HEK293 (cell line): ENCODE results near the gene TIMP2.

ENCODE experiments used
- CTCF ChIA-PET: fragments of 350-600 bp; formaldehyde crosslinking; extraction: SDS; loops from one replicate; lab custom pipeline; 2021; ENCODE audit warnings: antibody characterized with exemption; lab: Yijun Ruan, JAX
- POLR2A ChIA-PET: fragments of 300-600 bp; formaldehyde crosslinking; extraction: SDS; loops from one replicate; lab custom pipeline; 2020; ENCODE audit warnings: antibody characterized with exemption, inconsistent platforms; lab: Yijun Ruan, JAX
- H3K27ac ChIP-seq: fragments of 200-500 bp; sonication (Bioruptor generic); 2 replicates; pipeline ENCODE4 v1.5.1; 2014; ENCODE audit warnings: low read depth, low read length, control low read depth, inconsistent platforms; ENCODE audit errors: extremely low read depth
- H3K36me3 ChIP-seq, 2 experiments: fragments of 200-500 bp in 1 of 2; sonication (Bioruptor generic) in 1 of 2; 1 replicate in 1 of 2; 2 replicates in 1 of 2; pipeline ENCODE4 v1.5.1; 2014 to 2017; ENCODE audit warnings: inconsistent platforms in 2 of 2, low read length in 2 of 2; ENCODE audit not compliant: control insufficient read depth in 2 of 2, insufficient read depth in 1 of 2
- H3K4me1 ChIP-seq: fragments of 200-500 bp; sonication (Bioruptor generic); 2 replicates; pipeline ENCODE4 v1.5.1; 2014; ENCODE audit warnings: mild to moderate bottlenecking, low read length, inconsistent platforms; ENCODE audit not compliant: control insufficient read depth, insufficient read depth
- H3K4me3 ChIP-seq: 2 replicates; pipeline ENCODE4 v1.5.1; 2011; ENCODE audit warnings: low read depth, mild to moderate bottlenecking, control low read depth, low read length, moderate library complexity
- H3K9me3 ChIP-seq: fragments of 200-500 bp; sonication (Bioruptor generic); 2 replicates; pipeline ENCODE4 v1.5.1; 2014; ENCODE audit warnings: low read depth, low read length, inconsistent platforms; ENCODE audit not compliant: control insufficient read depth, insufficient read depth
- GLIS1 ChIP-seq: fragments of 450-650 bp; formaldehyde crosslinking; IDR thresholded peaks from 2 replicates; pipeline ENCODE4 v1.5.1; 2016; ENCODE audit warnings: missing biosample characterization, missing genetic modification characterization
- GLIS2 ChIP-seq: fragments of 450-650 bp; formaldehyde crosslinking; IDR thresholded peaks from 2 replicates; pipeline ENCODE4 v1.5.1; 2016; ENCODE audit warnings: missing biosample characterization, missing genetic modification characterization
- SCRT2 ChIP-seq: fragments of 450-650 bp; formaldehyde crosslinking; IDR thresholded peaks from 2 replicates; pipeline ENCODE4 v1.5.1; 2016; ENCODE audit warnings: missing biosample characterization, missing genetic modification characterization
- ZBTB20 ChIP-seq: fragments of 450-650 bp; formaldehyde crosslinking; IDR thresholded peaks from 2 replicates; pipeline ENCODE4 v1.5.1; 2016; ENCODE audit warnings: missing biosample characterization, missing genetic modification characterization
- ZBTB48 ChIP-seq: fragments of 450-650 bp; formaldehyde crosslinking; IDR thresholded peaks from 2 replicates; pipeline ENCODE4 v1.5.1; 2016; ENCODE audit warnings: missing biosample characterization, missing genetic modification characterization
- ZFP41 ChIP-seq: fragments of 450-650 bp; formaldehyde crosslinking; IDR thresholded peaks from 2 replicates; pipeline ENCODE4 v1.5.1; 2016; ENCODE audit warnings: missing biosample characterization, missing genetic modification characterization, borderline replicate concordance
- ZNF133 ChIP-seq: fragments of 450-650 bp; formaldehyde crosslinking; IDR thresholded peaks from 2 replicates; pipeline ENCODE4 v1.5.1; 2016; ENCODE audit warnings: missing biosample characterization, missing genetic modification characterization
- ZNF138 ChIP-seq: fragments of 450-650 bp; formaldehyde crosslinking; IDR thresholded peaks from 2 replicates; pipeline ENCODE4 v1.5.1; 2016; ENCODE audit warnings: missing biosample characterization, missing genetic modification characterization, borderline replicate concordance
- ZNF148 ChIP-seq: fragments of 450-650 bp; formaldehyde crosslinking; IDR thresholded peaks from 2 replicates; pipeline ENCODE4 v1.5.0; 2017; ENCODE audit warnings: missing biosample characterization, missing genetic modification characterization, borderline replicate concordance
- ZNF18 ChIP-seq: fragments of 450-650 bp; formaldehyde crosslinking; IDR thresholded peaks from 2 replicates; pipeline ENCODE4 v1.5.1; 2016; ENCODE audit warnings: missing biosample characterization, missing genetic modification characterization
- ZNF211 ChIP-seq: fragments of 450-650 bp; formaldehyde crosslinking; IDR thresholded peaks from 2 replicates; pipeline ENCODE4 v1.5.1; 2016; ENCODE audit warnings: low read depth, missing biosample characterization, missing genetic modification characterization
- ZNF221 ChIP-seq: fragments of 450-650 bp; formaldehyde crosslinking; IDR thresholded peaks from 2 replicates; pipeline ENCODE4 v1.5.1; 2017; ENCODE audit warnings: missing biosample characterization, missing genetic modification characterization, borderline replicate concordance
- ZNF23 ChIP-seq: fragments of 450-650 bp; formaldehyde crosslinking; IDR thresholded peaks from 2 replicates; pipeline ENCODE4 v1.5.1; 2016; ENCODE audit warnings: missing biosample characterization, missing genetic modification characterization, borderline replicate concordance
- ZNF248 ChIP-seq: fragments of 450-650 bp; formaldehyde crosslinking; IDR thresholded peaks from 2 replicates; pipeline ENCODE4 v1.5.1; 2017; ENCODE audit warnings: missing biosample characterization, missing genetic modification characterization
- ZNF280C ChIP-seq: fragments of 450-650 bp; formaldehyde crosslinking; IDR thresholded peaks from 2 replicates; pipeline ENCODE4 v1.5.1; 2016; ENCODE audit warnings: missing biosample characterization, missing genetic modification characterization
- ZNF292 ChIP-seq: fragments of 450-650 bp; formaldehyde crosslinking; IDR thresholded peaks from 2 replicates; pipeline ENCODE4 v1.5.1; 2016; ENCODE audit warnings: low read depth, missing biosample characterization, missing genetic modification characterization, borderline replicate concordance
- ZNF302 ChIP-seq: fragments of 450-650 bp; formaldehyde crosslinking; IDR thresholded peaks from 2 replicates; pipeline ENCODE4 v1.5.1; 2016; ENCODE audit warnings: missing biosample characterization, missing genetic modification characterization, low read depth
- ZNF366 ChIP-seq: fragments of 450-650 bp; formaldehyde crosslinking; conservative IDR thresholded peaks from 2 replicates; pipeline ENCODE4 v1.5.1; 2016; ENCODE audit warnings: missing biosample characterization, missing genetic modification characterization
- ZNF416 ChIP-seq: fragments of 450-650 bp; formaldehyde crosslinking; IDR thresholded peaks from 2 replicates; pipeline ENCODE4 v1.5.1; 2016; ENCODE audit warnings: missing biosample characterization, missing genetic modification characterization
- ZNF48 ChIP-seq: fragments of 450-650 bp; formaldehyde crosslinking; IDR thresholded peaks from 2 replicates; pipeline ENCODE4 v1.5.1; 2016; ENCODE audit warnings: missing biosample characterization, missing genetic modification characterization
- ZNF596 ChIP-seq: fragments of 450-650 bp; IDR thresholded peaks from 2 replicates; pipeline ENCODE4 v1.5.0; 2018; ENCODE audit warnings: missing biosample characterization, mild to moderate bottlenecking, missing genetic modification characterization, moderate library complexity
- ZNF654 ChIP-seq: fragments of 450-650 bp; formaldehyde crosslinking; IDR thresholded peaks from 2 replicates; pipeline ENCODE4 v1.5.1; 2016; ENCODE audit warnings: low read depth, missing biosample characterization, missing genetic modification characterization
- ZSCAN16 ChIP-seq: fragments of 450-650 bp; formaldehyde crosslinking; IDR thresholded peaks from 2 replicates; pipeline ENCODE4 v1.5.1; 2016; ENCODE audit warnings: missing biosample characterization, missing genetic modification characterization
- TF ChIP-seq, protein P1 (sequence below): fragments of 450-650 bp; formaldehyde crosslinking; IDR thresholded peaks from 2 replicates; pipeline ENCODE4 v1.5.1; 2017; ENCODE audit warnings: missing biosample characterization, missing genetic modification characterization
- TF ChIP-seq, protein P2 (sequence below): fragments of 450-650 bp; formaldehyde crosslinking; IDR thresholded peaks from 2 replicates; pipeline ENCODE4 v1.5.1; 2016; ENCODE audit warnings: missing biosample characterization, missing genetic modification characterization, borderline replicate concordance

Gene TIMP2

GRCh38 chr17:78961571-78961970 lies 36.4 kb upstream of the TIMP2 start:
- POLR2A ChIA-PET, result no interaction called here
- Histone ChIP-seq H3K9me3 (no peaks in the 10 kb centered on the region), H3K4me1 (no peaks in the 10 kb centered on the region), H3K27ac (no peak overlapping the region)
- CTCF ChIA-PET, result interaction anchor here (0.6 to 6.8 kb wide), 3 partner anchors 10 to 1094 kb away, joined by 3 to 58 read pairs (median 3); no protein-coding TSS in a partner anchor
- TF ChIP-seq ZNF292 (no peak), ZNF148 (tag by site-specific recombination) (no peak), ZNF18 (tag by site-specific recombination) (no peak), GLIS1 (tag by site-specific recombination) (no peak), ZNF248 (tag by site-specific recombination) (no peak), SCRT2 (tag by site-specific recombination) (no peak), ZNF221 (tag by site-specific recombination) (no peak), ZNF48 (tag by site-specific recombination) (no peak), ZNF211 (tag by site-specific recombination) (no peak), ZNF596 (tag by site-specific recombination) (no peak)
- TF ChIP-seq, protein P1, sequence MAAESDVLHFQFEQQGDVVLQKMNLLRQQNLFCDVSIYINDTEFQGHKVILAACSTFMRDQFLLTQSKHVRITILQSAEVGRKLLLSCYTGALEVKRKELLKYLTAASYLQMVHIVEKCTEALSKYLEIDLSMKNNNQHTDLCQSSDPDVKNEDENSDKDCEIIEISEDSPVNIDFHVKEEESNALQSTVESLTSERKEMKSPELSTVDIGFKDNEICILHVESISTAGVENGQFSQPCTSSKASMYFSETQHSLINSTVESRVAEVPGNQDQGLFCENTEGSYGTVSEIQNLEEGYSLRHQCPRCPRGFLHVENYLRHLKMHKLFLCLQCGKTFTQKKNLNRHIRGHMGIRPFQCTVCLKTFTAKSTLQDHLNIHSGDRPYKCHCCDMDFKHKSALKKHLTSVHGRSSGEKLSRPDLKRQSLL (tag by site-specific recombination), result no peak
- TF ChIP-seq, all 188 proteins: peak for 0
- Histone ChIP-seq H3K4me3 (no peak overlapping the region), H3K36me3 (peaks cover 0 to 3% of the 10 kb centered on the region in 2 experiments; a peak in 1 of 3 replicates)

DNA sequence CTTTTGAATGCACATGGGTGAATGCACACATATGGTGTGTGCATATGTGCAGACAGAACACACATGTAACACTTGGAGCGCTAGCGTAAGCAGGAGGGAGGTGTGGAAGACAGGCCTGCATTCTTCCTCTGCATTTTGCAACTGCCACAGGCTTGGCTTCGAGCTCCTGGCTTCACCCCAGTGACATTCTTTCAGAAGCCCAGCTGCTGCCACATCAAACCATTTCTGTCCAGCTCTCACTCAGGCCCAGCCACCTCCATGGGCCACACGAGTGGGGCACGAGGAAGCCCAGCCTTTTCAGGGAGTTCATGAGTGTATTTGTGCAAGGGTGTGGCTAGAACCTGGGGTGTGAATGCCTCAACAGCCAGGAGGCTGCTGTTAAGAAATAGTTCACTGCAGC lies 35.7 kb upstream of the TIMP2 start:
- ChIA-PET POLR2A (interaction anchor here (0.6 to 1.2 kb wide), 2 partner anchors 27 to 36 kb away, joined by 3 to 4 read pairs; no protein-coding TSS in a partner anchor), CTCF (interaction anchor here (0.6 to 6.8 kb wide), 3 partner anchors 10 to 1094 kb away, joined by 3 to 58 read pairs (median 4); no protein-coding TSS in a partner anchor)
- H3K9me3 ChIP-seq, result no peaks in the 10 kb centered on the region
- H3K4me3 ChIP-seq, result no peak overlapping the region
- H3K27ac ChIP-seq, result no peak overlapping the region
- no peaks in the 10 kb centered on the region for H3K36me3 ChIP-seq
- no peaks in the 10 kb centered on the region for H3K4me1 ChIP-seq
- TF ChIP-seq ZNF133, result no peak
- TF ChIP-seq ZBTB48, result no peak
- no peak for TF ChIP-seq ZNF302 (tag by site-specific recombination)
- TF ChIP-seq ZNF654 (tag by site-specific recombination), result no peak
- no peak for TF ChIP-seq ZBTB20 (tag by site-specific recombination)
- no peak for TF ChIP-seq ZNF280C (tag by site-specific recombination)
- no peak for TF ChIP-seq GLIS2
- TF ChIP-seq ZNF366 (tag by site-specific recombination), result no peak
- no peak for TF ChIP-seq ZSCAN16 (tag by site-specific recombination)
- no peak for TF ChIP-seq ZNF416 (tag by site-specific recombination)
- no peak for TF ChIP-seq ZNF138 (tag by site-specific recombination)
- TF ChIP-seq ZFP41, result no peak
- TF ChIP-seq ZNF23, result no peak
- TF ChIP-seq, protein P2, sequence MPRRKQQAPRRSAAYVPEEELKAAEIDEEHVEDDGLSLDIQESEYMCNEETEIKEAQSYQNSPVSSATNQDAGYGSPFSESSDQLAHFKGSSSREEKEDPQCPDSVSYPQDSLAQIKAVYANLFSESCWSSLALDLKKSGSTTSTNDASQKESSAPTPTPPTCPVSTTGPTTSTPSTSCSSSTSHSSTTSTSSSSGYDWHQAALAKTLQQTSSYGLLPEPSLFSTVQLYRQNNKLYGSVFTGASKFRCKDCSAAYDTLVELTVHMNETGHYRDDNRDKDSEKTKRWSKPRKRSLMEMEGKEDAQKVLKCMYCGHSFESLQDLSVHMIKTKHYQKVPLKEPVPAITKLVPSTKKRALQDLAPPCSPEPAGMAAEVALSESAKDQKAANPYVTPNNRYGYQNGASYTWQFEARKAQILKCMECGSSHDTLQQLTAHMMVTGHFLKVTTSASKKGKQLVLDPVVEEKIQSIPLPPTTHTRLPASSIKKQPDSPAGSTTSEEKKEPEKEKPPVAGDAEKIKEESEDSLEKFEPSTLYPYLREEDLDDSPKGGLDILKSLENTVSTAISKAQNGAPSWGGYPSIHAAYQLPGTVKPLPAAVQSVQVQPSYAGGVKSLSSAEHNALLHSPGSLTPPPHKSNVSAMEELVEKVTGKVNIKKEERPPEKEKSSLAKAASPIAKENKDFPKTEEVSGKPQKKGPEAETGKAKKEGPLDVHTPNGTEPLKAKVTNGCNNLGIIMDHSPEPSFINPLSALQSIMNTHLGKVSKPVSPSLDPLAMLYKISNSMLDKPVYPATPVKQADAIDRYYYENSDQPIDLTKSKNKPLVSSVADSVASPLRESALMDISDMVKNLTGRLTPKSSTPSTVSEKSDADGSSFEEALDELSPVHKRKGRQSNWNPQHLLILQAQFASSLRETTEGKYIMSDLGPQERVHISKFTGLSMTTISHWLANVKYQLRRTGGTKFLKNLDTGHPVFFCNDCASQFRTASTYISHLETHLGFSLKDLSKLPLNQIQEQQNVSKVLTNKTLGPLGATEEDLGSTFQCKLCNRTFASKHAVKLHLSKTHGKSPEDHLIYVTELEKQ (tag by site-specific recombination), result no peak
